Activated CD4-positive, alpha-beta T cell treated with anti-CD3 and anti-CD28 coated beads, Interleukin-2, amount 50 U/mL, for 1 hour (primary cell): ENCODE results near the gene HS6ST1.
"Not testable (repeated sequence)": the region's sequence is repeated elsewhere in the genome, so short reads cannot be mapped to it uniquely, and the experiment has no call there.

Experiments
- DNase-seq: peaks from one replicate; pipeline ENCODE4 v3.0.0-alpha.2; 2020

HS6ST1 gene

DNA sequence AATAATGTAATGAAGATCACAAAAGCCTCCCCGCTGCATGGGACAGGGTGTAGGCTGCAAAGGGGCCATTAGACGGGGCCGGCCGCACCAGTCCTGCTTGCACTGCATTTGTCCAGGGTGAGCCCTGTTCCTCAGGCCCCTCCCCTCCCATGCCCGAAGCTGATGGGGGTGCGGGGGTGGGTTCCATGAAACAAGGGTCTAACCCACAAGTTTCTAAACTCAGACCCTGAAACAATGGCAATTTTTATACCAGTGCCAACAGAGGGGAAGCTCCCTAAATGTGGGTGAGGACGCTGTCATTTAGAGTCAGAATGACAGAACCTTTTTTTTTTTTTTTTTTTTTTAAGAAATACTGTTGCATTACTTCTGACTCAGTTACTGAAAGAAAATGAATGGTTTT is 39.7 kb downstream of the HS6ST1 start:
- DNase-seq: no peak

- no peak for DNase-seq
Observed at GRCh38 chr2:128277961-128278681, 40.5 kb downstream of the HS6ST1 start.

- no peak for DNase-seq
Observed at GRCh38 chr2:128276878-128277675, 41.6 kb downstream of the HS6ST1 start.

DNA sequence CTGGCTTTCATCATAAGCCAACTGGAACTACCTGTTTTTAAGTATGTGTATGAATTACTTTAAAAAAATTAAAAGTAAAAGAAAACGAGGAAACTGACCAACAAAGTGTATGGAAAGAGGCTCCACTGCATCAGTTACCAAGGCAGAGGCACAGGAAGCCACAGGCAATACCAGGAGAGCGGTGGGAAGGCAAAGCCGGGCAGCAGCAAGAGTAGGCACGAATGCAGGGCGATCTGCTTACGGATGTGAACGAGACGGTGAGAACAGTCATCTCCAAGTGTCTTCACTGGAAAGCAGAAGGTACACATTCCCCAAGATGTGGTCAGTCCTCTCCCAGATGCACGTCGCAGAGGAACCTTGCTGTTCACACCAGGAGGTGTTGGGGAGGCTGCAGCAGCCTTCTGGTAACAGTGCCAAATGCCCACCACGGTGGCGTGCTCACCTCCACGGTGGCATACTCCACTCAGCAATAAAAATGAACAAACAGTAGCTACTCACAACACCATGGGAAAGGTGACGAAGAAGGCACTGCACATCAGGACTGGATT is 43.1 kb downstream of the HS6ST1 start:
- DNase-seq: no peak

DNA sequence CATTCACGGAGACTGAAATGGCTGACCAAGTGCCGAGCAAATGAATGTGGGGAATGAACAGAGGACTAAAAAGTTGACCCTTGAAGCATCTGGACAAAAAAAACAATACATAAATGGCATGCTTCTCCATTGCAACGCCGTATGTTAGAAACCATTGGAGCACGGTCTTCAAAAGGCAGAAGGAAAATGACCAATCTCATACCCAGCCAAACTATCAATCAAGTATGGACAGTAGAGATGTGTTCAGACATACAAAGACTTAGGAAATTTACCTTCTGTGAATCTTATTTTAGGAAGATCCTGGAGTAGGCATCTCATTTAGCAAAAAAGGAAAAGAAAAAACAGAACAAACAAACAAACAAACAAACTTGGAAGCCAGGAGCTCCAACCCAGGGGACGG is 44.5 kb downstream of the HS6ST1 start:
- no peak for DNase-seq

GRCh38 chr2:128273469-128274081 is 45.1 kb downstream of the HS6ST1 start:
- no peak for DNase-seq

GRCh38 chr2:128272601-128273468 is 45.8 kb downstream of the HS6ST1 start:
- no peak for DNase-seq

DNA sequence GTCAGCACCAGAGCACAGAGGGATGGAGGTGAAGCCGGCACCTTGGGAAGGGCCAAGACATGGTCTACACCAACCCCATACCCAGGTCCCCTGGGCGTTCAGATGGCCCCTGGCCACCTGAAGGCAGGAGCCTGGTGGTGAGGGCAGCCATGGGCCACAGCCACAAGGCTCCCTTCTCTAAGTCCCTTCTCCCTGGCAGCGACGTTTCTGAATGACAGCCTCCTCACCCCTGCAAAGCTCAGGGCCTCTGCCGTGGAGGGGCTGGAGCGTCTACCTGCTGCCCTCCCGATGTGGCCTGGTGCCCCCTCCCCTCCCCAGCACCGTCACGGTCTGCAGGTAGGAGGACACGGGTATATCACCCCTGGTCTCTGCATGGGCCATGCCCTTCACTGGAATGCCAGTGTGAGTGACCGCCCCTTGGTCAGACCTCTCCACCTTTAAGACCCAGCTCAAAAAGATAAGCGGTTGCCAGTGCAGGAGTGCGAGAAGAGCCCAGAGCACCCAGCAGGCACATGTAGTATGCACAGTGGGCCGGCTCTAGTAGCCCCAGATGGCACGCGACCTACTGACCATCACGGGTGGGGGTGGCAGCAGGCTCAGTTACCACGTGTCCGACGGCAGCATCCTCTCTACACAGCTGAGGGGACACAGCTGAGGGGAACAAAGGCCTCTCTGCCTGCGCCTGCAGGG is 46.6 kb downstream of the HS6ST1 start:
- DNase-seq: no peak

DNA sequence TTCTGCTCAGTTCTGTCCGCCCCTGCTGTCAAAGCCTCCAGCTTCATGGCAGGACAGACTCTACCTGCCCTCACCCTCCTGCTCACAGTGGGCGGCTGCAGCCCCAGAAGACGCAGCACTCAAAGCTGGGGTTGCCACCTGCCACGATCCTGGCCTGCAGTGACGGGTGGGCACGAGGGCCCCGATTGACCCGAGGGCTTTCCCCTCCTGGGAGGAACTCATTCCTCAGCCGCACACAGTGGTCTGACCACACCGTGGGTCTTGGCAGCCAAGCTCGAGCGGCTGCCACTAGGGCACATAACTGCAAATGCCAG is 47.1 kb downstream of the HS6ST1 start:
- DNase-seq: no peak

DNA sequence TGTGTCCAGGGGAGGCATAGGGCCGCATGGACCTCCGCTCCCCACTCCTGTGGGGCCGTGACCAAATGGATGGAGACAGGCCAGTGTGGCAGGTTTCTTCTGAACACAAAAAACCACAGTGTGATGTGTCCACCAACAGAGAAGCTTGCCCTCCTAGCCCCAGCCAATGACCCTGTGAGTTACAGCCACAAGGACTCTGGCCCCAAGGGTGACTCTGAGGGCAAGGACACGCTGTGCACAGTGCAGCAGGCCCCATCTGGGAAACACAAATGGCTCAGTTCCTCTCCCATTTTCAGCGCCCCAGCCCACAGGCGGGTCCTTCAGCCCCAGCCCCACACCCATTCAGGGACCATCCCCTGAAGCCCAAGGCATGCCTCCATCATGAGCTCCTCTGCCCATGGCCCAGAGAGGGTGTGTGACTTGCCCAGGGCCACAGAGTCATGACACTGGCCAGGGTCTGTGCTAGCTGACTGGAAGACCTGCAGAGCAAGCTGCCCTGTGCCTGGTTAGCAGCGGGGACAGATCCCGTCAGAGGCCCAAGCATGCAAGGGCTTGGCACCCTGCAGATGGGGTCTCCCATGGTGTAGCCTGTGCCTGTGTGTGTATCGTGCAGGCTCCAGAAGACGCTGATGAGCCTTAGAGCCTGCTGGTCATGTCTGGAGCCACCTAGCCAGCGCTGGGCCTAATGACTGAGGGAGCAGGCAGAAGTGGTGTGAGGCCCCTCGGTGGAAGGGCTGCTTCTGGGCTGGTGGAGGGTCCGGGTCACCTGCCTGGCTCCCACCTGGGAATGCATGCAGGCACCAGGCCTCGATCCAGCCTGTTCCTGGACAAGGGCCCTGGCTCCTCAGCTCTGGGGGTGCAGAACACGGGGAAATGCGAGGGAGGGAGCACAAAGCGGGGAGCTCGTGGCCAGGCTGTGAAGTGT is 47.7 kb downstream of the HS6ST1 start:
- DNase-seq: no peak

DNA sequence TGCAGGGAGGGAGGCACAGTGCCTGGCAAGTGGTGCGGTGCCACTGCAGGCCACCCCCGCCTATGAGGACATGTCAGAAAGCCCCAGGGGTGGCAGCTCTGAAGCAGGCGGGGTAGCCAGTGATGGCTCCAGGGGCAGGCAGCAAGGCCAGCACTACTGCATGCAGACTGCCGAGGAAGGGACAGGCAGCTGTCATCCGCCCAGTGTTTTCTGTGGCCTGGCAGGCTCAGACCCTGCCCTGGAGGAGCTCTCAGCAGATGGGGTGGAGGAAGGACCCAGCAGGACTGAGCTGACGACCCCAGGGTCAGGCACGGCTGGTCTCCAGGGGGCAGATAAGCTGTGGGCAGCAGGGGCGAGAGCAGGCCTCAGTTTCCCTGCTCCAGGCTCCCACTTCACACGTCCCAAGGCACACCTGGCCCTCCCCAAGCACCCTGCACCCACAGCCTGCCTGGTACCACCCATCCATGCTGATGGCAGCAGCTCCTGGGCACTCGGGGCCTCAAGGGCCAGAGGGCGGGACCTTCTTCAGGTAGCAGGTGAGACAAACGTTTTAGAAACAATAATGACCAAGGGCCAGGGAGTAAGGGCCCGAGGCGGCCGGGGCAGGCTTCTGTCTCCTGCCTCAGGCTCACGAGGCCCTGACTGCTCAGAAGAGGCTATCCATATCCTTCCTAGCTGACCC is 48.5 kb downstream of the HS6ST1 start:
- no peak for DNase-seq

DNA sequence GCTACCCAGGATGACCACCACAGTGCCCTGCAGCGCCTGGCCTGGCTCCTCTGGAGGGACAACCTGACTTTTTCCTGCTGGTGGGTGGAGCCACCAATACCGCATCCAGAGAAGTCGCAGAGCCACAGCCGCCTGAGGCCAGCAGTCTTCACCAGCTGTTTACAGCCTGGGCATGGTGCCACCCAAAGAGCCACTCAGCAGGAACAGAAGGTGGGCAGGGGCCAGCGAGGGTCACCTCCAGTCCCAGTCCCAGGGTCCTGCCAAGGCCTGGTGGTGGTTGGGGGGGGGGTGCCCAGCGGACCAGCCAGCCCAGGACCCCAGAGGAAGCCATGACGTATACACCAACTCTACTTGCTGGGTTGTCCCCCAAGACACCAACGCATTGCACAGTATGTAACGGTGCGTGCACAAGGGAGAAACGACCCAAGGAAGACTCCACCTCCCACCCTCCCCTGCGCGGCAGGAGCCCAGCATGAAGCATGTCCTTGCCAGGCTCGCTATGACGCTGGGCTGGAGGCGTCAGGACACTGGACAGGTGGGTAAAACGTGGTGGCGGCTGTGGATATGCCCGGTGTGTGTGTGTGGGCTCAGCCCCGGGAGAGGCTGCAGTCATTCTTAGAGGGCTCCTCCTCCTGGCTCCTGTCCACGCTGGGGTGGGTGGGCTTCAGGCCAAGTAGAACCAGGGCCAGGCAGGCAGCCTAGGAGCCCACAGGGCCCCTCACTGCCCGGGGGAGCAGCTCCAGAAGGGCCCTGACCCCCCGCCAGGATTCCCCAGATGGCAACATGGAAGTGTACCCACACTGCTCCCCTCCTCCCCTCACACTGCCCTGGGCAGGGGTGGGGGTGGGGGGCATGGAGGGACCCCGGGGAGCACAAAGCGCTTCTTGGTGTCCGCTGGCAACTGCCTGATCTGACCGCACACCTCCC is 49.3 kb downstream of the HS6ST1 start:
- DNase-seq: no peak

DNA sequence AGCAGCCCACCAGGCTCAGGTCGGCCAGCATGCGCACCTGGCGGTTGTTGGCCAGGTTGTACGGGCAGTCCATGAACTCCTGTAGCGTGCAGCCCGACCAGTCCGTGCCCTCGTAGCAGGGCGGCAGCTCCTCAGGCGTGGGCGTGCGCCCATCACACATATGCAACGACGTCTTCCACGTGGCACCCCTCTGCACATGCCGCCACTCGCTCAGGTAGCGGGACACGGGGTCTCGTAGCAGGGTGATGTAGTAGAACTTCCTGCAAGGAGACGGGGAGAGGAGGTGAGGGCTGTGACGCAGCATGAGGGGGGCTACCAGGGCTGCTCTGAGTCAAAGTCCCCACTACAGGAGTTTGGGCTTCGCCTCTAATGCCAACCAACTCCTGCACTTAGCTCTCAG is 50.1 kb downstream of the HS6ST1 start:
- not testable (repeated sequence) for DNase-seq

GRCh38 chr2:128268145-128268544 is 50.5 kb downstream of the HS6ST1 start:
- not testable (repeated sequence) for DNase-seq

DNA sequence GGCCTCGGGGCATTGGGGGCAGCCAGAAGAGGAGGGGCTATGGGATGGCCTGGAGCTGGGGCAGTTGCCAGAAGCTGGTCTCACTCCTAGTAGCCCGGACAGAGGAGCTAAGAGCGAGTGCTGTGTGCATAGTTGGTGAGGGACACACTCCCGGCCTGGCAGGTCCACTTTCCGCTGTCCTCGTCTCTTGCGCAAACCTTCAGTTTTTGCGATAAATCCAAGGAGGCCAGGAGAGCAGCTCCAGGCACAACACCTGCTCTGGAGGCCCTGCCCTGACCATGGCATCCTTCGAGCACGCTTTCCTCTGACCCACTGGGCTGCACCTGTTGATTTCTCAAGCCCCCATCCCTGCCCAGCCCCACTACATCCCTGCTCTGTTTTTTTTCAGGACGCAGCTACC is 51.0 kb downstream of the HS6ST1 start:
- not testable (repeated sequence) for DNase-seq

DNA sequence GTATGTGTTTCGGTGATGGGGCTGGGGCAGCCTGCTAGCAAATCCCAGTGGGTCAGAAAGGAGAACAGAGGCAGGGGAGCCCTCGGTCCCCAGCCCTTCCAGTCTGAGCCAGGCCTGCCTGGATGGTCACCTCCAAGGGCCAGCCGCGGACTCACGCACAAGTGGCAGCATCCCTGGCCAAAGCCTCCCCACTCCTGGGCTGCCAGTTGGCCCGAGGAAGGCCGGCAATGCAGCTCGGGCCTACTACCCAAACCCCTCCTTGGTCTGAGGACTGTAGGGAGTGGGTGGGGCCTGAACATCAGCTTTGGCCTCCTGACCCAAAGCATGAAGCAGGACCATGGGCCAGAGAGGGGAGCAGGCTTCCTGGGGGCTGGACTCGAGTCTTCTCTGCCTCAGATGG is 51.5 kb downstream of the HS6ST1 start:
- DNase-seq: not testable (repeated sequence)

GRCh38 chr2:128266463-128266862 is 52.2 kb downstream of the HS6ST1 start:
- not testable (repeated sequence) for DNase-seq

DNA sequence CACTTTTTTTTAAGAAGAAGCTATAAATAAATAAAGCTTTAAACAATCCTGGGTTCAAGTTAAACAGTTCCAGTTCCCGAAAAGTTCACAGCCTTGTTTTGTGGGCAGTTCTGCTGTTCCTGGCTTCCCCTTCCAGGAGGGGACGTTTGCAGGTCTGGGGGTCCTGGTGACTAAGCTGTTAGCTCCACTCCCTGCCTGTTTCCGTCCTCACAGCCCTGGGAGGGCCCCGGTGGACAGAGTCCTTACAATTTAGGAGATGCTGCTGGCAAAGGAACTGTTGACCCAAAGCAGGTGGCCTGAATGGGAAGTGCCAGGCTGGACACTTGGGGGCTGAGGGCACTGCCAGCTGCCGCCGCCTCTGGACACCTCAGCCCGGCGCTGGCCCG is 53.1 kb downstream of the HS6ST1 start:
- not testable (repeated sequence) for DNase-seq

GRCh38 chr2:128264881-128265607 is 53.6 kb downstream of the HS6ST1 start:
- no peak for DNase-seq
